ENCODE results near the gene RFPL3. TPM values are rescaled to one million over a fixed set of nuclear protein-coding genes. Genes with fewer than 3 reads are reported as not detected.

The RFPL3 gene
- total and polyA plus RNA-seq, 2 donors (not counting 1 experiment from before 2014, with no cell fraction given): not detected

- Histone ChIP-seq H3K79me2 (ENCODE audit: control insufficient read depth, insufficient read depth, low read length) (no peaks in the 10 kb centered on the region), H3K4me2 (replicated peaks; ENCODE audit: low read depth, low read length, poor library complexity, severe bottlenecking) (no peak overlapping the region), H4K20me1 (ENCODE audit: control insufficient read depth, insufficient read depth, low read length, poor library complexity, severe bottlenecking) (no peaks in the 10 kb centered on the region), H3K27me3 (replicated peaks in 1 of 4; ENCODE audit: control extremely low read depth in 1 of 4, control insufficient read depth in 3 of 4, insufficient read depth in 4 of 4, low read length in 3 of 4) (no peaks in the 10 kb centered on the region), H3K36me3 (replicated peaks in 1 of 2; ENCODE audit: control extremely low read depth in 1 of 2, control insufficient read depth in 1 of 2, extremely low read depth in 1 of 2, insufficient read depth in 2 of 2, low read length in 1 of 2) (no peaks in the 10 kb centered on the region), H3K27ac (ENCODE audit: low read length in 2 of 2) (no peak overlapping the region), H2AFZ (ENCODE audit: insufficient read depth, low read depth, low read length, poor library complexity, severe bottlenecking) (no peak overlapping the region), H3K4me1 (ENCODE audit: control insufficient read depth in 2 of 2, insufficient read depth in 2 of 2, low read length in 2 of 2) (no peaks in the 10 kb centered on the region), H3K4me3 (ENCODE audit: control extremely low read depth in 1 of 5, extremely low read depth in 1 of 5, insufficient read depth in 1 of 5, low read depth in 2 of 5, low read length in 4 of 5) (no peak overlapping the region), H3K9me3 (ENCODE audit: control extremely low read depth in 1 of 3, control insufficient read depth in 2 of 3, insufficient read depth in 1 of 3, low read length in 2 of 3) (no peaks in the 10 kb centered on the region), H3K9ac (ENCODE audit: low read length) (no peak overlapping the region)
- DNase-seq (no peak), ATAC-seq (ENCODE audit: low read depth) (no peak)
- no peak overlapping the region for H3K27ac Mint-ChIP-seq
- H3K9me3 Mint-ChIP-seq (ENCODE audit: insufficient read depth): no peaks in the 10 kb centered on the region
- H3K4me1 Mint-ChIP-seq: no peaks in the 10 kb centered on the region
- no peaks in the 10 kb centered on the region for H3K27me3 Mint-ChIP-seq
- TF ChIP-seq EZH2 (IDR thresholded peaks at IDR 0.05; ENCODE audit: borderline replicate concordance, insufficient read depth, low read depth, low read length, poor library complexity, severe bottlenecking) (no peak), CTCF (IDR thresholded peaks at IDR 0.05) (no peak)
- 53% methylated on average over 3 of the region's 4 CpGs for WGBS (ENCODE audit: insufficient coverage)
- ChIA-PET POLR2A (no interaction called here), CTCF (no interaction called here)
- intact Hi-C loops (cut with micrococcal nuclease): no loop called here
- H3K4me3 Mint-ChIP-seq: no peak overlapping the region
Observed at GRCh38 chr22:32378707-32379272, 21.1 kb downstream of the RFPL3 start.

- Histone ChIP-seq H3K27me3 (replicated peaks in 1 of 4; ENCODE audit: control extremely low read depth in 1 of 4, control insufficient read depth in 3 of 4, insufficient read depth in 4 of 4, low read length in 3 of 4) (no peaks in the 10 kb centered on the region), H3K9ac (ENCODE audit: low read length) (no peak overlapping the region), H3K27ac (ENCODE audit: low read length in 2 of 2) (no peak overlapping the region), H3K4me2 (replicated peaks; ENCODE audit: low read depth, low read length, poor library complexity, severe bottlenecking) (no peak overlapping the region), H2AFZ (ENCODE audit: insufficient read depth, low read depth, low read length, poor library complexity, severe bottlenecking) (no peak overlapping the region), H4K20me1 (ENCODE audit: control insufficient read depth, insufficient read depth, low read length, poor library complexity, severe bottlenecking) (no peaks in the 10 kb centered on the region), H3K4me3 (ENCODE audit: control extremely low read depth in 1 of 5, extremely low read depth in 1 of 5, insufficient read depth in 1 of 5, low read depth in 2 of 5, low read length in 4 of 5) (no peak overlapping the region), H3K79me2 (ENCODE audit: control insufficient read depth, insufficient read depth, low read length) (no peaks in the 10 kb centered on the region), H3K9me3 (ENCODE audit: control extremely low read depth in 1 of 3, control insufficient read depth in 2 of 3, insufficient read depth in 1 of 3, low read length in 2 of 3) (no peaks in the 10 kb centered on the region), H3K4me1 (ENCODE audit: control insufficient read depth in 2 of 2, insufficient read depth in 2 of 2, low read length in 2 of 2) (no peaks in the 10 kb centered on the region), H3K36me3 (replicated peaks in 1 of 2; ENCODE audit: control extremely low read depth in 1 of 2, control insufficient read depth in 1 of 2, extremely low read depth in 1 of 2, insufficient read depth in 2 of 2, low read length in 1 of 2) (peaks cover 0 to 9% of the 10 kb centered on the region in 2 experiments)
- Mint-ChIP-seq H3K4me3 (no peak overlapping the region), H3K4me1 (no peaks in the 10 kb centered on the region), H3K9me3 (ENCODE audit: insufficient read depth) (no peaks in the 10 kb centered on the region), H3K27ac (no peak overlapping the region), H3K27me3 (no peaks in the 10 kb centered on the region)
- ChIA-PET POLR2A (no interaction called here), CTCF (no interaction called here)
- no CpG with 5 or more reads among the region's 5 CpGs for WGBS (ENCODE audit: insufficient coverage)
- TF ChIP-seq EZH2 (IDR thresholded peaks at IDR 0.05; ENCODE audit: borderline replicate concordance, insufficient read depth, low read depth, low read length, poor library complexity, severe bottlenecking): no peak
- TF ChIP-seq CTCF (IDR thresholded peaks at IDR 0.05): no peak
- ATAC-seq (ENCODE audit: low read depth): no peak
- intact Hi-C loops (cut with micrococcal nuclease): no loop called here
- no peak for DNase-seq
Observed at GRCh38 chr22:32380991-32381390, 23.3 kb downstream of the RFPL3 start.
